Ecto neural progenitor cell (in vitro differentiated cells): ENCODE data around the gene GRAMD1C.
"Not testable (repeated sequence)": the region's sequence is repeated elsewhere in the genome, so short reads cannot be mapped to it uniquely, and the experiment has no call there.

Experiments
- DNase-seq: peaks from one replicate; pipeline ENCODE4 v3.0.0-alpha.2; 2018; ENCODE audit warnings: low spot score

Gene GRAMD1C

DNA sequence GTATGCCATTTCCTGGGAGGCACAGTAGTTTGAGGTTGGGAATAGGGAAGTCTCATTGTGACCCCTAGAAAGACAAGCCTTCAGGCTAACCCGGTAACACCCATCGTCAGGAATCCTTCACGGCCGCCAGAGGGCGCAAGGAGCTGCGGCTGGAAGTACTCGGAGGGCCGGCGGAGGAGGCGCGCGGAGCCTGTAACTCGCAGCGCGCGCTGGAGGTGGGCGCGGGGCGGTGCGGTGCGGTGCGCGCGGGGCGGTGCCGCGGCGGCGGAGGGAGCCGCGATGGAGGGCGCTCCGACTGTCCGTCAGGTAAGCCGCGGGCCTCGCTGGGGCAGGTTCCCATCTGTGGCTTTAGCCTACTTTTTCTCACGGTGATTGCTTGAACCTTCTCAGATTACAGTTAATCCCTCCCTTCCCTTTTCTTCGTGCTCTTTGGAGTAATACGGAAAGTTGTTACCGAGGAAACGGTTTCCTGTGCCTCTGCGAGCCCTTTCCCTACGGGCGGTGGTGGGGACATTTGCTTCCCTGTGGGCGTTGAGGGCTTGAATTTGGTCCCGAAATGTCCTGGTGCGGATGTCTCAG, at the start of gene GRAMD1C:
Gene GRAMD1C, plus strand, starts transcription at position 158 of the 579 bp plus-strand sequence. Its CDS starts 122 bp downstream, at position 280.
- peak; percentile 92 for DNase-seq

DNA sequence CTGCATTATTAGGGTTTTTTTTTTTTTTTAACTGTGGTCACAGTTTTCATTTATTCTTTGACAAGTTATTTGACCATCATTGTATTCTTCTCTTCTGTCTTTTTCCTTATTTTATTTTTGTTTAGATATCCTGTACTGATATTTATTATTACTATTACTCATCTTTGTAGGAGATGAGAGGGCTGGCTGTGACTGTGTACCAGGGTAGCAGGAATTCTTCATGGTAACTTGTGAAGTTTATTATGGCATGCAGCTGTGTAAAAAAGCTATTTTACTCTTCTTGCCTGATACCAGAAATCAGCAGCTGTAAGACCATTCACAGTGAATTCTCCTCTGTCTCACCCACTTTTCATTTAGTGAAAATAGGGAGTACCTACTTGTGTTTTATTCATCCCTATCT, 47.2 kb upstream of the GRAMD1C start:
- no peak for DNase-seq

DNA sequence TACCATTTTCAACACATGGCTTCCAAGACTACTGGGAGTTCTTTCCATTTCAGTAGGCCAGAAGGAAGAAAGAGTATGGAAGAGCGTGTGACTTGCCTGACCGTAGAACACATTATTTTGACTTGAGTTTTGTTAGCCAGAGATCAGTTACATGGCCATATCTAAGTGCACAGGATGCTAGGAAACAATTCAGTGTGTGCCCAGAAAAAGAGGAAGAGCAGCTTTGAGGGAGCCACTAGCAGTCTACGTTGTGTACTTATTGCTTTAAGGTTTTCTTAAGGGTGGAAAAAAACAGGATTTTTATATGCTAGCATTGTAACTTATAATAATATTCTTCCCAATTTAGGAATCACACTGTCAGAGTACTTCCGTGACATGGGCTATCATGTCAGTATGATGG, 44.1 kb upstream of the GRAMD1C start:
- DNase-seq: no peak

GRCh38 chr3:113795693-113796092, 42.9 kb upstream of the GRAMD1C start:
- DNase-seq: no peak

- no peak for DNase-seq
These were observed 35.7 kb upstream of the GRAMD1C start for GRCh38 chr3:113802795-113803455.

- DNase-seq: no peak
These were observed 33.9 kb upstream of the GRAMD1C start for GRCh38 chr3:113804661-113805060.

- no peak for DNase-seq
These were observed 33.3 kb upstream of the GRAMD1C start for GRCh38 chr3:113805249-113805648.

- no peak for DNase-seq
These were observed 25.7 kb upstream of the GRAMD1C start for GRCh38 chr3:113812854-113813253.

- DNase-seq: no peak
These were observed 18.7 kb upstream of the GRAMD1C start for GRCh38 chr3:113819866-113820265.

- no peak for DNase-seq
These were observed 13.5 kb upstream of the GRAMD1C start for GRCh38 chr3:113825090-113825489.

DNA sequence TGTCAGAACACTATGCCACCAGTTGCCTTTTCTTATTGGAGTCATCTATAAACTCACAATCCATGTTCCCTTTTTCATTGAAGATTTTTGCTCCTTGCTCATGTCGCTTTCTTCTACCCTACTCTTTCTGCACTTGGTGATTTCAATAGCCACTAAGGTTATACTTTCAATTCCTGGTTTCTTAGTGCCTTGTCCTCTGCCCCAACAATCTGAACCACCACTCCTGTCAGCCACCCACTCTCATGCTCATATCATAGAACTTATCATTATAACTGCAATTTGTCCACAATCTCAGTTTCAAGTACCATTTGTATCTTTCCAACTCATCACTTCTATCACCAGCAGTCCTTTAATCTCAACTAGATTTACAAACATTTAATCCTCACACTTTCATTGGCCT, 10.0 kb upstream of the GRAMD1C start:
- DNase-seq: no peak

DNA sequence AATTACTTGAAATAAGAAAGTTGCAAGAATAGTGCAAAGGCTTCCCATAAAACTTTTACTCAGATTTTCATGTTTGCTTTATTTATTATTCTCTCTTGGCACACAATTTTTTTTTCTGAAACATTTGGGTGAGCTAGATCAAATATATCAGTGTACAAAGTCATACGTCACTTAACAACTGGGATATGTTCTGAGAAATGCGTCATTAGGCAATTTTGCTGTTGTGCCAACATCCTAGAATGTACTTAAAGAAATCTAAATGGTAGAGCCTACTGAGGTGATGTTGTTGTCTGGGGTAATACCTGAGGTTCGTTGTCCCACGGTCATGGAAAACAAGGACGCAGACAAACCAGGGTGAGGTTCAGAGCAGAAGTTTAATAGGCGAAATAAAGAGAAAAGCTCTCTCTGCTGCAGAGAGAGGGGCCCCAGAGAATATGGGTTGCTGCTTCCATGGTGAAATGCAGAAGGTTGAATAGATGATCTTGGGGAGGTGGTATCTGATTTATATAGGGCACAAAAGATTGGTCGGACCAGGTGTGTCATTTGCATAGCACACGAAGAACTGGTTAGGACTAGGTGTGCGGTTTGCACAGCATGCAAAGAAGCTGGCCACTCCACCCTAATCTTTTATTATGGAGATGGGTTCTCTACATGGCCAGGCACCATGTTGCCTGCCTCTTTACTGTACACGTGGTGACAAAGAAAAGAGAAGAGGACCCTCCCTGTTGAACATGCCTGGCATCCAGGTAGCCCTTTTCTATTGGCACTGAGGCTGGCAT, 8.8 kb upstream of the GRAMD1C start:
- no peak for DNase-seq

DNA sequence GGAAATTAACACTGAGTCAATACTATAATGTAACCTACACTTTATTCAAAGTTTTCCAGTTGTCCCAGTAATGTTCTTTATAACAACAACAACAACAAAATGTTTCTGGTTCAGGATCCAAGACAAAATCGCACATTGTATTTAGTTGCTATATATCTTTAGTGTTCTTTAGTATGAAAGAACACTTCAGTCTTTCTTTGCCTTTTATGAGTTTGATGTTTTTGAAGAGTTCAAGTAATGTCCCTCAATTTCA, 7.6 kb upstream of the GRAMD1C start:
- DNase-seq: no peak

DNA sequence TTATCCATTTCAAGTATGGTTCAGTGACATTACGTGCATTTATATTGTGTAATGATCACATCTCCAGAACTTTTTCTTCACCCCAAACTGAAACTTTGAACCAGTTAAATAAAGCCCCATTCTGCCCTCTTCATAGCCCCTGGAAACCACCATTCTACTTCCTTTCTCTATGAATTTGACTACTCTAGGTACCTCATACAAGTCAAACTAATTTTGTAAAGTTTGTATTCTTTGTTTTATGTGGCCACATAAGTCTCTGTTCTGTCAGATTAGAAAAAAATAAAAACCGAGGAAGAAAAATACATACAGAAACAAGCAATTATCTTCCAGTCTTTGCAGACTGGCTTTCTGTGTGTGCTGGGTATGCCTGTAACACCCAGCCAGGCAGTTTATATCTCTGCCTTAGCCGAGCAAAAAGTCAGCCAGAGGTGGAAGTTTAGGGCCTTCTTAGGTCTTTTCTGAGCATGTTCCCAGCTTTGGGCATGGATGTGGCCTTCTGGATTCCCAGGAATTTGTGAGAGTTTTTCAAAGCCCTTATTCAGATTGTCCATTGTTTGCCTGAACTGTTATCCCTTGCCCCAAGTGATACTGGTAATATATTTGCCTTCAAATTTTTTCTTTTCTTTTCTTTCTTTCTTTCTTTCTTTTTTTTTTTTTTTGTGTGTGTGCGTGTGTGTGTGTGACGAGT, 6.0 kb upstream of the GRAMD1C start:
- no peak for DNase-seq

GRCh38 chr3:113834983-113835382, 3.6 kb upstream of the GRAMD1C start:
- no peak for DNase-seq

DNA sequence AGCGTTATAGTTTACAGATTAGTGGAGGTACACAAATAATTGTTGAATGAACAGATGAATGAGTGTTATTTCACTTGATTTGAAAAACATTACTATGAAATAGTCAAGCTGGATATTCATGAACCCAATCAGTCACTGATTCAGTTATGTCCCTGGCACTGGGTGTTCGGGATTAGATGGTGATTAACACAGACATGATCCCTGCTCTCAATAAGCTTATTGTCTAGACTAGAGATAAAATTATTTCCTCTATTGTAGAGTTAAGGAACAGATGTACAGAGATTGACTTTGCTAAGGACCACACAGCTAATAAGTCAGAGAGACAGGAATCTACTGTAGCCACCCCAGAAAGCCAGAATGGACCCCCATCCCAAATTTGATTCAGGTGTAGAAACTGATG, 963 bp downstream of the GRAMD1C start:
- DNase-seq: no peak

GRCh38 chr3:113844622-113845222, 6.1 kb downstream of the GRAMD1C start:
- DNase-seq: no peak

GRCh38 chr3:113847247-113847646, 8.7 kb downstream of the GRAMD1C start:
- DNase-seq: no peak

DNA sequence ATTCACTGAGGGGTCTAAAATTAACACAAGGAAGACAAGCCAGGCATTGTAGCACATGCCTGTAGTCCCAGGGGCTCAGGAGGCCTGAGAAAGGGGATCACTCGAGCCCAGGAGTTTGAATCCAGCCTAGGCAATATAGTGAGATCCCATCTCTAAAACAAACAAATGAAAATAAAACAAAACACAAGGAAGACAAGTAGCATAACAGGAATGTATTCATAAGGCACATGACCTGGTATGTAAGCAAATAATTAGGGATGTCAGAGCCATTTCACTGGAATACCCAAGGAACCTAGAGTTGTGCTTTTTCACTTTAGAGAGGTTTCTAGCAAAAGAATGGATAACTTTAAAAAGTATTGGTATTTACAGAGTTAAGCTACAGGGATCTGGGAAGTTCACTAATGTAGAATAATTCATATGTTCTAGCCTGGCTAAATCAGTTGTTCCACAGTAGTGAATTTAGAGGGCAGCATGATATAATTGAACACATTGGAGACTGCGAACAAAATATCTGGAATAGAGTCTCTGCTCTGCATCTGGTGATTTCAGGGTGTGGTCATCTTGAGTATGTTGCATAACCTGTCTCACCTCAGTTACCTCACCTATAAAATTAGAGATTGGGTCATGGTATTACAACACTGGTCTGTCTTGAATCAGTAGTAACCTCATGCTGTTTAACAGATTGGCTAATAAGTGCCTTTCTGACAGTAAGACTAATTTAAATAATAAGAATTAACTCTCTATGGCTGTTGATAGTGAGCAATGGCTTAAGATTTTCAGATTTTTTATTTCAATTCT, 9.3 kb downstream of the GRAMD1C start:
- no peak for DNase-seq

GRCh38 chr3:113849071-113849470, 10.5 kb downstream of the GRAMD1C start:
- DNase-seq: not testable (repeated sequence)

DNA sequence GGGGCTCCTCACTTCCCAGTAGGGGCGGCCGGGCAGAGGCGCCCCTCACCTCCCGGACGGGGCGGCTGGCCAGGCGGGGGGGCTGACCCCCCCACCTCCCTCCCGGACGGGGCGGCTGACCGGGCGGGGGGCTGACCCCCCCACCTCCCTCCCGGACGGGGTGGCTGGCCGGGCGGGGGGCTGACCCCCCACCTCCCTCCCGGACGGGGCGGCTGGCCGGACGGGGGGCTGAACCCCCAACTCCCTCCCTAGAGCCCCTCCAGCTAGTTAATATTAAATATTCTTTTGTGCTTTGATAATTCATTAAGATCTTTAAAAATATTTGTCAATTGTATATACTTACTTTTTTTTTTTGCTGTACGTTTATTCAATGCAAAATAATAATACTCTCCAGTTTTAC, 11.3 kb downstream of the GRAMD1C start:
- DNase-seq: not testable (repeated sequence)

GRCh38 chr3:113850391-113850790, 11.8 kb downstream of the GRAMD1C start:
- DNase-seq: not testable (repeated sequence)
